Measurements from ENCODE around the gene SNX24.

The SNX24 gene

DNA sequence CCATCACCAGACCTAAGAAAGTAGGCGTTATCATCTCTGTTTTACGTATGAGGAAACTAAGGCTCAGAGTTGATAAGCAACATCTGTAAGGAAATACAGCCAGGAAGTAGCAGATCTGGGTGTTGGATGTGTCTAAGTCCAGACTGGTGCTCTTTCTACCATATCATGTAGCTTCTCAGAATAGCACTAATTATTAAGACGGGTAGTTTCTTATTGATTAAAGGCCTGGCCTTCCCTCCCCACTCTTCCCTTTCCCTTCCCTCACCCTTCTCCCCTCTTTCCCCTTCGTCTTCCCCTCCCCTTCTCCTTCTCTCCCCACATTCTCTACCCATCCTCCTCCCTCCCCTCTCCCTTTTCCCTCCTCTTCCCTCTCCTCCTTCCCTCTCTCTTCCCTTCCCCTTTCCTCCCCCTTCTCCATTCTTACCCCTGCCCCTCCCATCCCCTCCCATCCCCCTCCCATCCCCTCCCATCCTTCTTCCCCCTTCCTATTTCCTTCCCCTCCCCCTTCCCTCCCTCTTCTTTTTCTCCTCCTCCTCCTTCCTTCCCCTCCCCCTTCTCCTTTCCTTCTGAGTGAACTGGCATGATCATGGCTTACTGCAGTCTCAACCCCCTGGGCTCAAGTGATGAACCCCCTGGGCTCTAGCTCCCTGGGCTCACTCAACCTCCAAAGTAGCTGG lies 79.4 kb downstream of the SNX24 start:
- TF ChIP-seq RARB (CRISPR knock-in tag; IDR thresholded peaks at IDR 0.05) (no peak), PPARA (CRISPR knock-in tag; IDR thresholded peaks at IDR 0.05; ENCODE audit: borderline replicate concordance) (no peak), ESRRG (CRISPR knock-in tag; IDR thresholded peaks at IDR 0.05) (no peak), OSR1 (CRISPR knock-in tag; IDR thresholded peaks at IDR 0.05) (no peak), CSDC2 (CRISPR knock-in tag; IDR thresholded peaks at IDR 0.05) (no peak), ISL1 (CRISPR knock-in tag; IDR thresholded peaks at IDR 0.05) (no peak)
- TF ChIP-seq, protein P1, sequence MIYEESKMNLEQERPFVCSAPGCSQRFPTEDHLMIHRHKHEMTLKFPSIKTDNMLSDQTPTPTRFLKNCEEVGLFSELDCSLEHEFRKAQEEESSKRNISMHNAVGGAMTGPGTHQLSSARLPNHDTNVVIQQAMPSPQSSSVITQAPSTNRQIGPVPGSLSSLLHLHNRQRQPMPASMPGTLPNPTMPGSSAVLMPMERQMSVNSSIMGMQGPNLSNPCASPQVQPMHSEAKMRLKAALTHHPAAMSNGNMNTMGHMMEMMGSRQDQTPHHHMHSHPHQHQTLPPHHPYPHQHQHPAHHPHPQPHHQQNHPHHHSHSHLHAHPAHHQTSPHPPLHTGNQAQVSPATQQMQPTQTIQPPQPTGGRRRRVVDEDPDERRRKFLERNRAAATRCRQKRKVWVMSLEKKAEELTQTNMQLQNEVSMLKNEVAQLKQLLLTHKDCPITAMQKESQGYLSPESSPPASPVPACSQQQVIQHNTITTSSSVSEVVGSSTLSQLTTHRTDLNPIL (CRISPR knock-in tag; IDR thresholded peaks at IDR 0.05; ENCODE audit: low read depth), result no peak
- no peak for ATAC-seq

DNA sequence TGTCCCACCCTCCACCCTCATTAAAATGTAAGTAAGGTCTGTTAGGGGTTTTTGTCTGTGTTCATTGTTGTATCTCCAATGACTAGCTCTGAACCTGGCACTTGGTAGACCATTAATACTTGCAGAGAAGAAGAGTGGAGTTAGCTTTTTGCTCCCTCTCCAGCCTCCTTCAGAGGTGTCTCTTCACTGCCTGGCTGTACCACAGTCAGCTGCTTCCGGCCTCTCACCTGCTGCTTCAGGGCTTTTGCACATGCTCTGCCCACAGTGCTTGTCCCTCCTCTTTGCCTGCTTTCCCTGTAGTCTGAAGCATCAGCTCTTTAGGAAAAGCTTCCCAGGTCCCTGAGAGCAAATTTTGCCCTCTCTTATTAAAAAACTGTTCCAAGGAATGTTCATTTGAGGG lies 83.6 kb downstream of the SNX24 start:
- no peak for ATAC-seq

DNA sequence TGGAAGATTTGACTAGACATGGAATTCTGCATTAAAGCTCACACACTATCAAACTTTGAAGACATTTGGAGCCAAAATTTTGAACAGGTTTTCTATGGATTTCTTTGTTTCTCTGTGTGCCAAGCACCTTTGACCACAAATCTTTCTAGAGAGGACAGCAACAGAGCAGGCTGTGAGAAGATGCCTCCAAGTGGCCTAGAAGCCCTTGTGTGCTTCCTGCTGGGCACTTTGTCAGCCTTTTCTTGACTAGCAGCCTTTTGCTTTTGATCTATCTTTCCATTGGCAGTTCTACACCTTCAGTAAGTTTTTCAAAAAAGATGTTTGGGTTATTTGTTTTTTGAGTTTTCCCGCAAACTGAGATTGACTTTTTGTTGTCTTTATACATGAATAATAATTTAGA lies 84.6 kb downstream of the SNX24 start:
- no peak for ATAC-seq
- TF ChIP-seq TCF4 (CRISPR knock-in tag; IDR thresholded peaks at IDR 0.05; ENCODE audit: borderline replicate concordance) (no peak), POU6F1 (CRISPR knock-in tag; IDR thresholded peaks at IDR 0.05; ENCODE audit: borderline replicate concordance, low read depth) (no peak), ESRRG (CRISPR knock-in tag; IDR thresholded peaks at IDR 0.05) (no peak), ARNTL (CRISPR knock-in tag; IDR thresholded peaks at IDR 0.05; ENCODE audit: borderline replicate concordance, low read depth) (no peak), ZFP30 (CRISPR knock-in tag; IDR thresholded peaks at IDR 0.05) (no peak)

More for the DNA sequence above, 83.6 kb downstream of the SNX24 start:
- TF ChIP-seq ESRRG (CRISPR knock-in tag; IDR thresholded peaks at IDR 0.05) (no peak), ISL1 (CRISPR knock-in tag; IDR thresholded peaks at IDR 0.05) (no peak), BACH2 (CRISPR knock-in tag; IDR thresholded peaks at IDR 0.05; ENCODE audit: borderline replicate concordance) (no peak), PATZ1 (CRISPR knock-in tag; IDR thresholded peaks at IDR 0.05; ENCODE audit: borderline replicate concordance) (no peak), ZNF70 (CRISPR knock-in tag; IDR thresholded peaks at IDR 0.05) (no peak)

- no peak for ATAC-seq
Observed at GRCh38 chr5:122933956-122934355, 88.5 kb downstream of the SNX24 start.

DNA sequence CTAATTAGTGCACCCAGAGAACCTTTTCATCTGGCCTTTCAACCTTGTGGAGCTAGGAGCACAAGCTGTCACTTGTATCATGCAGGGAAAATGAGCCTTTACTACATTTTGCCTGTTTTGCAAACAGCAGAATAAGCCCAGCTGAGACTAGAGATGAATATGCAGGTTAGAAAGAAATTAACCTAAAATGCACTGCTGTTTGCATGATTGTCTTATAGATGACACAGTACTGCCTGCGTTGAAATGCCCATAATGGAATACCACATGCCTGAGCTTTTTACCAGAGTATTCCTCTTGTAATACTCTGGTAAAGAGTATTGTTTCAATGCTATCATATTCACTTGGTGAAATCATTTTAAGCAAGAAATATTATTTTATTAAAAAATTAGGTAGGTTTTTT lies 90.7 kb downstream of the SNX24 start:
- TF ChIP-seq ZFP30 (CRISPR knock-in tag; IDR thresholded peaks at IDR 0.05), result no peak
- no peak for ATAC-seq

More at GRCh38 chr5:122933956-122934355, 88.5 kb downstream of the SNX24 start:
- TF ChIP-seq SNAI2 (CRISPR knock-in tag; IDR thresholded peaks at IDR 0.05) (no peak), CSDC2 (CRISPR knock-in tag; IDR thresholded peaks at IDR 0.05) (no peak), PATZ1 (CRISPR knock-in tag; IDR thresholded peaks at IDR 0.05; ENCODE audit: borderline replicate concordance) (no peak), BACH2 (CRISPR knock-in tag; IDR thresholded peaks at IDR 0.05; ENCODE audit: borderline replicate concordance) (no peak), OSR1 (CRISPR knock-in tag; IDR thresholded peaks at IDR 0.05) (no peak), TCF4 (CRISPR knock-in tag; IDR thresholded peaks at IDR 0.05; ENCODE audit: borderline replicate concordance) (no peak), ZC3H10 (CRISPR knock-in tag; IDR thresholded peaks at IDR 0.05) (no peak)

DNA sequence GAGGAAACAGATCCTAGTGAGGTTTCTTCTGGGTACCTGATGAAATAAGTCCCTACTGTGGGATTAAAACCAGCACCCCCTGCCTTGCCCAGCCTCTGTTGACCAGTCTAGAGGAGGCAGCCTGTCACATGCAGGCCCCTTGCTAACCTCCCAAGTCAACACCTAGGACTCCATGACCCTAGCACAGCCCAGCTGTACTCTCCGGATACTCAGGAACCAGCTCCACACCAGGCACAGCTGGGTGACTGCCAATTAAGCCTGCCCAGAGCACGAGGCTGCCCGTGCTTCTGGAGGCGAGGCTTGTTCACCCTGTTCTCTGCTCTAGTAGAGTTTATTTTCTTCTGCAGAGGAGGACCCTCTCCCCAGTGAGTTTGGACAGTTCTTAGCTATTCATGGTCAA lies 92.5 kb downstream of the SNX24 start:
- no peak for ATAC-seq
- TF ChIP-seq OSR1 (CRISPR knock-in tag; IDR thresholded peaks at IDR 0.05), result no peak
- no peak for TF ChIP-seq ZNF8 (CRISPR knock-in tag; IDR thresholded peaks at IDR 0.05)
- no peak for TF ChIP-seq ZNF70 (CRISPR knock-in tag; IDR thresholded peaks at IDR 0.05)
- TF ChIP-seq TSHZ2 (CRISPR knock-in tag; IDR thresholded peaks at IDR 0.05), result no peak
- TF ChIP-seq SNAI2 (CRISPR knock-in tag; IDR thresholded peaks at IDR 0.05), result no peak
- TF ChIP-seq ZNF565 (CRISPR knock-in tag; conservative IDR thresholded peaks at IDR 0.05; ENCODE audit: low read depth), result no peak
- TF ChIP-seq BACH2 (CRISPR knock-in tag; IDR thresholded peaks at IDR 0.05; ENCODE audit: borderline replicate concordance), result no peak
- no peak for TF ChIP-seq PATZ1 (CRISPR knock-in tag; IDR thresholded peaks at IDR 0.05; ENCODE audit: borderline replicate concordance)
- TF ChIP-seq ZC3H10 (CRISPR knock-in tag; IDR thresholded peaks at IDR 0.05), result no peak
